Type B pancreatic cell (in vitro differentiated cells): ENCODE measurements around the gene MTA3. TPM values are rescaled to one million over a fixed set of nuclear protein-coding genes. Genes with fewer than 3 reads are reported as not detected.
"Not testable (repeated sequence)": the region's sequence is repeated elsewhere in the genome, so short reads cannot be mapped to it uniquely, and the experiment has no call there.

Experiments
- DNase-seq: peaks from one replicate; pipeline ENCODE4 v3.0.0; 2021; ENCODE audit warnings: mixed read lengths; ENCODE audit not compliant: unreplicated experiment; ENCODE audit errors: extremely low spot score
- H3K27ac Mint-ChIP-seq: 2 replicates; pipeline ENCODE4 v1.8.0; 2021; ENCODE audit warnings: mild to moderate bottlenecking, mixed read lengths
- H3K27me3 Mint-ChIP-seq: 2 replicates; pipeline ENCODE4 v1.8.0; 2021; ENCODE audit warnings: mixed read lengths
- H3K36me3 Mint-ChIP-seq: 2 replicates; pipeline ENCODE4 v1.8.0; 2021; ENCODE audit warnings: mixed read lengths
- H3K4me1 Mint-ChIP-seq: one replicate; pipeline ENCODE4 v1.8.0; 2021; ENCODE audit warnings: mixed read lengths; ENCODE audit not compliant: unreplicated experiment
- H3K4me3 Mint-ChIP-seq: 2 replicates; pipeline ENCODE4 v1.8.0; 2021; ENCODE audit warnings: mild to moderate bottlenecking, mixed read lengths
- H3K9me3 Mint-ChIP-seq: 2 replicates; pipeline ENCODE4 v1.8.0; 2021; ENCODE audit warnings: mixed read lengths
- total RNA-seq: library from RNA; stranded (reverse); gene quantifications from 2 replicates; pipeline ENCODE4 v1.2.1, GENCODE V29; 2021; ENCODE audit warnings: low replicate concordance
- TF ChIP-seq, protein P1 (sequence below): fragments of 200-600 bp; sonication (generic); conservative IDR thresholded peaks from 2 replicates; pipeline ENCODE4 v1.5.0; 2021; ENCODE audit warnings: antibody characterized with exemption, mild to moderate bottlenecking

The MTA3 gene
- total RNA-seq, 1 donor from 2014 or later = 59.7 TPM

DNA sequence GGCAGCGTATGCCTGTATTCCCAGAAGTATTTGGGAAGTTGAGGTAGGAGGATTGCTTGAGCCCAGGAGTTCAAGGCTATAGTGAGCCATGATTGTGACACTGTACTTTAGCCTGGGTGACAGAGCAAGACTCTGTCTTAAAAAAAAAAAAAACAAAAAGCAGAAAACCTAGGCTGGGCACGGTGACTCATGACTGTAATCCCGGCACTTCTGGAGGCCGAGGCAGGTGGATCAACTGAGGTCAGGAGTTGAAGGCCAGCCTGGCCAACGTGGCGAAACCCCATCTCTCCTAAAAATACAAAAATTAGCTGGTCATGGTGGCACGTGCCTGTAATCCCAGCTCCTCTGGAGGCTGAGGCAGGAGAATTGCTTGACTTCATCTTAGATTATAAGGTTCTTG, 46.4 kb downstream of the MTA3 start:
- Mint-ChIP-seq H3K27ac (no peak overlapping the region), H3K4me1 (no peaks in the 10 kb centered on the region), H3K36me3 (peaks cover 39% of the 10 kb centered on the region), H3K9me3 (no peaks in the 10 kb centered on the region), H3K4me3 (no peak overlapping the region), H3K27me3 (no peaks in the 10 kb centered on the region)
- no peak for DNase-seq
- TF ChIP-seq, protein P1, sequence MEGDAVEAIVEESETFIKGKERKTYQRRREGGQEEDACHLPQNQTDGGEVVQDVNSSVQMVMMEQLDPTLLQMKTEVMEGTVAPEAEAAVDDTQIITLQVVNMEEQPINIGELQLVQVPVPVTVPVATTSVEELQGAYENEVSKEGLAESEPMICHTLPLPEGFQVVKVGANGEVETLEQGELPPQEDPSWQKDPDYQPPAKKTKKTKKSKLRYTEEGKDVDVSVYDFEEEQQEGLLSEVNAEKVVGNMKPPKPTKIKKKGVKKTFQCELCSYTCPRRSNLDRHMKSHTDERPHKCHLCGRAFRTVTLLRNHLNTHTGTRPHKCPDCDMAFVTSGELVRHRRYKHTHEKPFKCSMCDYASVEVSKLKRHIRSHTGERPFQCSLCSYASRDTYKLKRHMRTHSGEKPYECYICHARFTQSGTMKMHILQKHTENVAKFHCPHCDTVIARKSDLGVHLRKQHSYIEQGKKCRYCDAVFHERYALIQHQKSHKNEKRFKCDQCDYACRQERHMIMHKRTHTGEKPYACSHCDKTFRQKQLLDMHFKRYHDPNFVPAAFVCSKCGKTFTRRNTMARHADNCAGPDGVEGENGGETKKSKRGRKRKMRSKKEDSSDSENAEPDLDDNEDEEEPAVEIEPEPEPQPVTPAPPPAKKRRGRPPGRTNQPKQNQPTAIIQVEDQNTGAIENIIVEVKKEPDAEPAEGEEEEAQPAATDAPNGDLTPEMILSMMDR = no peak

DNA sequence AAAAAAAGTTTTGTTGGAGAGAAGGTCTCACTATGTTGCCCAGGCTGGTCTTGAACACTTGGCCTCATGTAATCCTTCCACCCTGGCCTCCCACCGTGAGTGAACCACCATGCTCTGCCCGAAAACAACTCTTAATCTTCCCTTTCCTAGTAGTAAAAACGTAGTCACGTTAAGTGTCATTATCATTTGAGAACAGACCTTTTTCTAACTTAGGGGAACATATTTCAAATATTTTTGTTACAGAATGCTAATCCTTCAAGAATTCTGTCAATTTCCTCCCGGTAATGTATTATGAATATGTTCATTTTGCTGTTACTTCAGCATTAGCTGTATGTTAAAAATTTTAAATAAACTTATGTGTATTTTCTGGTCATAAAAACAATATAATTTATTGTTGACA, 49.7 kb downstream of the MTA3 start:
- DNase-seq = no peak
- Mint-ChIP-seq H3K9me3 (no peaks in the 10 kb centered on the region), H3K27ac (no peak overlapping the region), H3K4me1 (no peaks in the 10 kb centered on the region), H3K27me3 (no peaks in the 10 kb centered on the region), H3K36me3 (peaks cover 36% of the 10 kb centered on the region), H3K4me3 (no peak overlapping the region)
- TF ChIP-seq, protein P1 = no peak

DNA sequence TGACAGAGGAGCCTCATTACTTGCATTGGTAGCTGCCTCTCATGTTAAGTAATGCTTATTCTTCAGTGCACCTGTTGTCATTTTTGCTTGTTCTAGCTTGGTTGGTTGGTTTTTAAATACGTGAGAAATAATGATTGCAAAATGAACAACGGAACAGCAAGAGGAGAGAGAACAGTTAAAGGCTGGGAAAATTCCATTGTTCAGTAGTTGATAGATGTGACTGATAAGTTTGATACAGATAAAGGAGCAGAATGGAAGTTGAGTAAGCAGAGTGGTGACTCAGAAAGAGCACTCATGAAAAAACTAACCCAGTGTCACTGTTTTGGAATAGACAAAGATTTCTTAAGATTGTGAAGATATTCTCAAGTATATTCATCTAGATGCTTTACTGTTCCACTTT, 50.5 kb downstream of the MTA3 start:
- H3K9me3 Mint-ChIP-seq = no peaks in the 10 kb centered on the region
- peak overlapping the region; percentile 3 for H3K27ac Mint-ChIP-seq
- no peaks in the 10 kb centered on the region for H3K4me1 Mint-ChIP-seq
- H3K4me3 Mint-ChIP-seq = no peak overlapping the region
- no peak for DNase-seq
- TF ChIP-seq, protein P1 = no peak
- peaks cover 32% of the 10 kb centered on the region for H3K36me3 Mint-ChIP-seq
- no peaks in the 10 kb centered on the region for H3K27me3 Mint-ChIP-seq

DNA sequence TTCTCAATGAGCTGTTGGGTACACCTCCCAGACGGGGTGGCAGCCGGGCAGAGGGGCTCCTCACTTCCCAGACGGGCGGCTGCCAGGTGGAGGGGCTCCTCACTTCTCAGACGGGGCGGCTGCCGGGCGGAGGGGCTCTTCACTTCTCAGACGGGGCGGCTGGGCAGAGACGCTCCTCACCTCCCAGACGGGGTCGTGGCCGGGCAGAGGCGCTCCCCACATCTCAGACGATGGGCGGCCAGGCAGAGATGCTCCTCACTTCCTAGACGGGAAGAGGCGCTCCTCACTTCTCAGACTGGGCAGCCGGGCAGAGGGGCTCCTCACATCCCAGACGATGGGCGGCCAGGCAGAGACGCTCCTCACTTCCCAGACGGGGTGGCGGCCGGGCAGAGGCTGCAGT, 53.2 kb downstream of the MTA3 start:
- H3K36me3 Mint-ChIP-seq = peaks cover 29% of the 10 kb centered on the region
- not testable (repeated sequence) for H3K27me3 Mint-ChIP-seq, H3K9me3 Mint-ChIP-seq, H3K4me1 Mint-ChIP-seq, H3K27ac Mint-ChIP-seq, H3K4me3 Mint-ChIP-seq
- DNase-seq = peak; percentile 32

DNA sequence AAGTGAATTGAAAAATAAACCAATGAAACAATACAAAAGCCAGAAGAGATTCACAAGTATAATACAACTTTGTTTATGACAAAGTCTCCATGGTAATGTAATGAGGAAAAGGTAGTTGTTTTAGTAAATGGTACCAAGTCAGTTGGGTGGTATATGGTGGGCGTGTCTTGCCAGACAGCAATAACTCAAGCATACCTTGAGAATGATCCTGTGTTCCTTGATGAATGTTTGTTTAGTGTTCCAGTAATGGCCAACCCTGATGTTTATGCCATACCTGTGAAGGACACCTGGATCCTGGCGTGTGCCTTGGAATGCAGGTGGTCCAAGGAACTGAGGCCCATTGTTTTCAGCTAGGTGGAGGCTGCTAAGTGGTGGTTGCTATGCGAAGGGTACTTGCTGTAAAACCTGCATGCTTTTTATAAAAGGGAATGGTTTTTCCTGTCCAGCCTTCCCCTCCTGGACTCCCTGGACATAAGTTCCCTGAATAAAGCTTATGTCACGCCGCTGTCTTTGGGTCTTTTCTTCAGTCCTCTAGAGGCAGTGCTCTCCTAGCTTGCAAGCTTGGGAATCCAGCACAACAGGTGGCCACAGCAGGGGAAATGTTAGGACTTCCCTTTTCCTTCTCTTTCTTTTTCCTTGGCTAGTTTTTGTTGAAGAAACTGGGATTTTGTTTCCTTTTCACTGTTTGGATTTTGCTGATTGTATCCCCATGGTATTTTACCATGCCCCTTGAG, 54.7 kb downstream of the MTA3 start:
- no peak for DNase-seq
- no peak overlapping the region for H3K4me3 Mint-ChIP-seq
- H3K27me3 Mint-ChIP-seq = no peaks in the 10 kb centered on the region
- no peaks in the 10 kb centered on the region for H3K9me3 Mint-ChIP-seq
- no peak overlapping the region for H3K27ac Mint-ChIP-seq
- TF ChIP-seq, protein P1 = no peak
- no peaks in the 10 kb centered on the region for H3K4me1 Mint-ChIP-seq
- H3K36me3 Mint-ChIP-seq = peaks cover 25% of the 10 kb centered on the region

DNA sequence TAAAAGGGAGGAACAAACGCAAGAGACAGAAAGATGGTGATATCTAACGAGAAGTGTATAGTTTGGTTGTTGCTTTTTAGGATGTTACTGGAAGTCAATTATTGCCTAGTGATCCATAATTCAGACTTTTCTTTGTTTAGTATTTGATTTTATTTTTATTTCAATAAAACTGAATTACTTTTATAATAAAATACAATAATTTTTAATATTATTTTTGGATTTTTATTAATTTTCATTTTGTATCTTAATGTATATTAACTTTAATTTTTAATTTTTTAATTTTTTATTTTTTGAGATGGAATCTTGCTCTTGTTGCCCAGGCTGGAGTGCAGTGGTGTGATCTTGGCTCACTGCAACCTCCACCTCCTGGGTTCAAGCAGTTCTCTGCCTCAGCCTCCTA, 55.6 kb downstream of the MTA3 start:
- Mint-ChIP-seq H3K9me3 (no peaks in the 10 kb centered on the region), H3K4me1 (no peaks in the 10 kb centered on the region), H3K27ac (no peak overlapping the region), H3K4me3 (no peak overlapping the region), H3K36me3 (peaks cover 19% of the 10 kb centered on the region), H3K27me3 (no peaks in the 10 kb centered on the region)
- DNase-seq = no peak
- TF ChIP-seq, protein P1 = no peak

DNA sequence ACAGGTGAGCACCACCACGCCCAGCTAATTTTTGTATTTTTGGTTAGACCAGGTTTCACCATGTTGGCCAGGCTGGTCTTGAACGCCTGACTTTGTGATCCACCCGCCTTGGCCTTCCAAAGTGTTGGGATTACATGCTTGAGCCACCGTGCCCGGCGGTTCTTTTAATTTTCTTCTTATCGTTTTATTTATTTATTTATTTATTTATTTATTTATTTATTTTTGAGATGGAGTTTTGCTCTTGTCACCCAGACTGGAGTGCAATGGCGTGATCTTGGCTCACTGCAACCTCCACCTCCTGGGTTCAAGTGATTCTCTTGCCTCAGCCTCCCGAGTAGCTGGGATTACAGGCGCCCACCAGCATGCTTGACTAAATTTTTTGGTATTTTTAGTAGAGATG, 59.6 kb downstream of the MTA3 start:
- not testable (repeated sequence) for H3K9me3 Mint-ChIP-seq, H3K36me3 Mint-ChIP-seq, H3K27me3 Mint-ChIP-seq, H3K4me3 Mint-ChIP-seq, DNase-seq, H3K4me1 Mint-ChIP-seq, H3K27ac Mint-ChIP-seq
